Lower leg skin (tissue), 4 donors: Measurements from ENCODE around the gene MAGI2. TPM values are rescaled to one million over a fixed set of nuclear protein-coding genes. Genes with fewer than 3 reads are reported as not detected.
"Not testable (repeated sequence)": the region's sequence is repeated elsewhere in the genome, so short reads cannot be mapped to it uniquely, and the experiment has no call there.

ENCODE experiments used
- DNase-seq, 2 donors: peaks; one replicate each; pipeline ENCODE4 v3.0.0-alpha.2; 2019; ENCODE audit warnings: low spot score in 2 of 2
- H3K4me3 ChIP-seq: fragments of 200-600 bp; sonication (generic); 2 replicates; pipeline ENCODE4 v1.5.1; 2017; ENCODE audit warnings: mild to moderate bottlenecking, low read depth; ENCODE audit not compliant: poor library complexity, severe bottlenecking
- CTCF ChIP-seq, 3 donors: fragments of 450-650 bp; IDR thresholded peaks; one replicate each; pipeline ENCODE4 v1.5.1; 2016; ENCODE audit warnings: antibody characterized with exemption in 3 of 3, mild to moderate bottlenecking in 3 of 3, moderate library complexity in 2 of 3
- POLR2A ChIP-seq, 2 donors: fragments of 450-650 bp; IDR thresholded peaks; one replicate each; pipeline ENCODE4 v1.6.1; 2016 to 2017; ENCODE audit warnings: antibody characterized with exemption in 2 of 2, mild to moderate bottlenecking in 1 of 2, moderate library complexity in 1 of 2
- WGBS, 2 donors: methylation state at CpG; one replicate each; pipeline ENCODE4 v1.1.5; 2018; 5-methylcytosine and 5-hydroxymethylcytosine counted together
- intact Hi-C: fragments of 100-400 bp; cut with DNase I; formaldehyde crosslinking; loops from one replicate; pipeline ENCODE4 v1.15.0; 2023; ENCODE audit warnings: low total_unique reads
- total RNA-seq, 4 donors: library from RNA; depleted of rRNA; stranded (reverse); fragments of >200 nt; gene quantifications; one replicate each; pipeline ENCODE4 v1.1.0, GENCODE V29; 2016

The MAGI2 gene
- total RNA-seq, 4 donors from 2014 or later: 1.6 to 3.0 (median 2.1) TPM

DNA sequence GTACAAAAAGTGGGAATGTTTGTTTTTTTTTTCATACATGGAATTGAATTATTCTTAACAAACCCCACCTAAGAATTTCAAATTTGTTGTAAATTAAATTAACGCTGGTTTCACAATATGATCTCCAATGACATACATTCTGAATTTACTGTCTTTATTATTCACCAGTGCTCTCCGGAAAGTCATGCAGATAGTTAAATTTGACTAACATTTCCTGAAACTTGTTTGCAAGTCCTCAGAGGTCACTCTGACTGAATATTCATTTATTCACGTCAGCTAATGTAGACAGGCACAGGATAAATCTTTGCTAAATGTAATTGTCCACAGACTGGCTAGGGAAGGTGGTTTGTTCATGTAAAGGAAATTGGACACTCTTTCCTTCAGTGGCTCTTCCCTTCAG, 924.5 kb downstream of the MAGI2 start:
- DNase-seq: no peak
- TF ChIP-seq CTCF (IDR thresholded peaks at IDR 0.05) (no peak), POLR2A (IDR thresholded peaks at IDR 0.05) (no peak)
- 71 to 72% methylated on average over 3 of the region's 3 CpGs for WGBS, 2 donors
- no peak overlapping the region for H3K4me3 ChIP-seq
- intact Hi-C loops: no loop called here

DNA sequence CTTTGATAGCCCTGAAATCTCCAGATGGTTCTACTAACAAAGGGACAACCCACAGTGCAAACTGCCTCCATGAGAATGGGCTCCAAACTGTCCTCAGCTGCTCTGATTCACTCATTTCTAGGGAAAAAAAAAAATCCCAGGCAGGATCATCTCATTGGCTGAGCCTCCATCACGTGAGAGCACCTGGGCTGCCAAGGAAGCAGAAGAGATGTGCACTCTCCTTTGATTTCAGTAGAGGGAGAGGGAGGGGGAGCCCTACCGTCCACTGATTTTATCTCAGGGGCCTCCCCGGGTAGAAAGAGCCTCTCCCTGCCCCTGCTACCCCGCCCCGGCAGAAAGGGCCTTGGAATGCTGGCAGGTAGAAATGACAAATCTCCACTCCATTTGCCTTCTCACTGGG, 929.5 kb downstream of the MAGI2 start:
- no peak for DNase-seq
- 41 to 46% methylated on average over 5 of the region's 5 CpGs for whole genome bisulfite sequencing, 2 donors
- H3K4me3 ChIP-seq: no peak overlapping the region
- TF ChIP-seq POLR2A (IDR thresholded peaks at IDR 0.05): no peak
- TF ChIP-seq CTCF (IDR thresholded peaks at IDR 0.05): no peak
- intact Hi-C loops: no loop called here

GRCh38 chr7:78521961-78522360, 931.5 kb downstream of the MAGI2 start:
- no peak for TF ChIP-seq CTCF (IDR thresholded peaks at IDR 0.05)
- TF ChIP-seq POLR2A (IDR thresholded peaks at IDR 0.05): no peak
- intact Hi-C loops: no loop called here
- no peak overlapping the region for H3K4me3 ChIP-seq
- WGBS, 2 donors: 81 to 91% methylated on average over 3 of the region's 3 CpGs
- DNase-seq: no peak

DNA sequence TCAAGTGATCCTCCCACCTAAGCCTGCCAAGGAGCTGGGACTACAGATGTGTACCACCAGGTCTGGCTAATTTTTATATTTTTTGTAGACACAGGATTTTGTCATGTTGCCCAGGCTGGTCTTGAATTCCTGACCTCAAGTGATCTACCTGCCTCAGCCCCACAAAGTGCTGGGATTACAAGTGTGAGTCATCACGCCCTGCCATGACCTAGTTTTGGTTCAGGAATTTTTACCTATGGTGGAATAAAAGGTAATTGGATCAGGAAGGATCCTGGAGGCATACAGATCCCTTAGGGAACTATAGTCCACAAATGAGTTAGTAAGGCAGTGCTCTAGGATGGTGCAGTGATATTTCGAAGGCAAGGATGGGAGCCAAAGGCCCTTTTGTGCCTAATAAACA, 937.0 kb downstream of the MAGI2 start:
- no peak for DNase-seq
- H3K4me3 ChIP-seq: no peak overlapping the region
- intact Hi-C loops: no loop called here
- 67 to 76% methylated on average over 2 of the region's 2 CpGs for WGBS, 2 donors
- no peak for TF ChIP-seq CTCF (IDR thresholded peaks at IDR 0.05)

GRCh38 chr7:78514634-78515033, 938.8 kb downstream of the MAGI2 start:
- H3K4me3 ChIP-seq: no peak overlapping the region
- WGBS, 2 donors: 85 to 91% methylated on average over 6 of the region's 6 CpGs
- no peak for DNase-seq
- intact Hi-C loops: no loop called here
- no peak for TF ChIP-seq POLR2A (IDR thresholded peaks at IDR 0.05)
- TF ChIP-seq CTCF (IDR thresholded peaks at IDR 0.05): no peak

DNA sequence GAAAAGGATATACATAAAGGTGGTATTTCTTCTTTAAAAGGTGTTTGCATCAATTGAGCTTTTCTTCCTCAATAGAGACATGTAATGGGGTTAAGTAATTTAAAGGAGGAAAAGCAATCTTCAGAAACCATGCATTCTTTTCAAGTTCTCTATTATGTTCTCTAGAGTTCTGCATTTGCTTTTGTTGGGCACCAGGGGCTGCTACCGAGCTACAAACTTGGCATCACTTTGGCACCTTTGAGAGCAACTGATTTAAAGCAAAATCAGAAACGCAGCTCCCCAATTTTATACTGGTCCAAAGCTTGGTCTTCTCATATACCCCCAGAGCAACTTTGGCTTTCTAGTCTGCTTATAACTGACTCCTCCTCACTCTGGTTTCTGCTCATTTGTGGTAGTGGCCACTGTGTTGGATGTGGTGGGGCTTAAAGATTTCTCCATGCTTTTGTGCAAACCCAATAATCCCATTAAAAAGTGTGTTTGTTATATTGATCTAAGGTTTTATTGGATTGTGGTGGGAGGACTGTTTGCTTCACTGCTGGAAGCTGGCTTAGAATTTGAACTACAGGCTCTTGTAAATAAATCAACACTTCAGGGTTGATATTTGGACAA, 942.8 kb downstream of the MAGI2 start:
- 1 to 7% methylated on average over 2 of the region's 2 CpGs for WGBS, 2 donors
- DNase-seq: no peak
- intact Hi-C loops: no loop called here
- TF ChIP-seq POLR2A (IDR thresholded peaks at IDR 0.05) (no peak), CTCF (IDR thresholded peaks at IDR 0.05) (no peak)
- no peak overlapping the region for H3K4me3 ChIP-seq

DNA sequence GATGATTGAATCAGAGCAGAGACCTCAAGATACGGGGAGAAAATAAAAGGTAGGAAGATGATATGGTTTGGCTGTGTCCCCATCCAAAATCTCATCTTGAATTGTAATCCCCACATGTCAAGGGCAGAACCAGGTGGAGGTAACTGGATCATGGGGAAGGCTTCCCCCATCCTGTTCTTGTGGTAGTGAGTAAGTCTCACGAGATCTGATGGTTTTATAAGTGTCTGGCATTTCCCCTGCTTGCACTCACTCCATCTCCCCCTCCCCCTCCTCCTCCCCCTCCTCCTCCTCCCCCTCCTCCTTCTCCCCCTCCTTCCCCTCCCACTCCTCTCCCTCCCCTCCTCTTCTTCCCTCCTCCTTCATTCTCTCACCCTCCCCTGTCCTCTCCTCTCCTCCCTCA, 950.2 kb downstream of the MAGI2 start:
- intact Hi-C loops, DNase-seq, H3K4me3 ChIP-seq: not testable (repeated sequence)
- 75% methylated on average over 2 of the region's 2 CpGs for WGBS, 2 donors
